Endothelial cell of umbilical vein (primary cell): ENCODE results near the gene VAV2. TPM values are rescaled to one million over a fixed set of nuclear protein-coding genes. Genes with fewer than 3 reads are reported as not detected.

Experiments
- BruUV-seq: library from RNA; stranded (reverse); fragments of 400-500 nt; replicated peaks from 2 replicates; lab custom pipeline; 2021; lab: Mats Ljungman, UMichigan
- CTCF ChIA-PET: fragments of 300-600, 350-600 bp; sonication (Branson Sonifier 250); formaldehyde crosslinking; loops from one replicate; lab custom pipeline; 2021; ENCODE audit warnings: antibody characterized with exemption, inconsistent platforms; lab: Charles Lee
- POLR2A ChIA-PET: fragments of 300-600, 350-600 bp; sonication (Branson Sonifier 250); formaldehyde crosslinking; loops from one replicate; lab custom pipeline; 2021; ENCODE audit warnings: antibody characterized with exemption, inconsistent platforms; lab: Charles Lee
- DNase-seq: peaks from one replicate; pipeline ENCODE4 v3.0.0-alpha.2; 2011; ENCODE audit warnings: low read depth, low spot score
- FAIRE-seq: peaks from 2 replicates; lab custom pipeline; 2011; peaks lifted over from hg19 to GRCh38; lab: Jason Lieb, UNC
- H2AFZ ChIP-seq: 2 replicates; pipeline ENCODE4 v1.6.0; 2012; ENCODE audit warnings: low read depth, low read length, control low read depth, inconsistent platforms
- H3K27ac ChIP-seq: 2 replicates; pipeline ENCODE4 v1.5.1; 2011; ENCODE audit warnings: low read depth, mild to moderate bottlenecking, control low read depth, low read length, moderate library complexity; ENCODE audit not compliant: insufficient read depth
- H3K27me3 ChIP-seq, 2 experiments: 2 replicates each; pipeline versions ENCODE4 v1.6.0 to v1.6.1; 2011; ENCODE audit warnings: low read length in 2 of 2, mixed read lengths in 1 of 2; ENCODE audit not compliant: control insufficient read depth in 2 of 2, insufficient read depth in 2 of 2
- H3K36me3 ChIP-seq, 2 experiments: 2 replicates in 1 of 2; 3 replicates in 1 of 2; pipeline ENCODE4 v1.5.1; 2011; ENCODE audit warnings: low read length in 2 of 2, mild to moderate bottlenecking in 1 of 2, moderate library complexity in 1 of 2; ENCODE audit not compliant: control insufficient read depth in 2 of 2, insufficient read depth in 2 of 2; ENCODE audit errors: extremely low read depth in 1 of 2
- H3K4me1 ChIP-seq: 3 replicates; pipeline ENCODE4 v1.5.1; 2011; ENCODE audit warnings: mild to moderate bottlenecking, low read length; ENCODE audit not compliant: control insufficient read depth, insufficient read depth; ENCODE audit errors: extremely low read depth
- H3K4me2 ChIP-seq: 2 replicates; pipeline ENCODE4 v1.6.1; 2011; ENCODE audit warnings: low read length, control low read depth, mixed read lengths; ENCODE audit not compliant: insufficient read depth
- H3K4me3 ChIP-seq, 3 experiments: fragments of 200-600 bp in 1 of 3; sonication (generic), shearing (Covaris generic) in 1 of 3; replicated peaks in 1 of 3; 2 replicates each; pipeline ENCODE4 v1.5.1; 2011 to 2016; ENCODE audit warnings: control low read depth in 3 of 3, low read length in 3 of 3, mild to moderate bottlenecking in 2 of 3, inconsistent platforms in 1 of 3, low read depth in 1 of 3, moderate library complexity in 1 of 3; ENCODE audit not compliant: insufficient read depth in 1 of 3
- H3K79me2 ChIP-seq: 2 replicates; pipeline ENCODE4 v1.6.0; 2012; ENCODE audit warnings: low read length, inconsistent platforms; ENCODE audit not compliant: control insufficient read depth, insufficient read depth
- H3K9ac ChIP-seq: replicated peaks from 2 replicates; pipeline ENCODE3; 2011; ENCODE audit warnings: low read length, control low read depth; ENCODE audit not compliant: insufficient read depth; ENCODE audit errors: extremely low read depth
- H3K9me1 ChIP-seq: replicated peaks from 3 replicates; pipeline ENCODE4 v1.6.0; 2011; ENCODE audit warnings: mild to moderate bottlenecking, low read length; ENCODE audit not compliant: control insufficient read depth, insufficient read depth; ENCODE audit errors: extremely low read depth
- H3K9me3 ChIP-seq: replicated peaks from 2 replicates; pipeline ENCODE4 v1.5.1; 2012; ENCODE audit warnings: low read length, inconsistent platforms; ENCODE audit not compliant: control insufficient read depth, insufficient read depth
- H4K20me1 ChIP-seq: replicated peaks from 2 replicates; pipeline ENCODE3; 2011; ENCODE audit warnings: mild to moderate bottlenecking, low read length; ENCODE audit not compliant: control insufficient read depth, insufficient read depth; ENCODE audit errors: extremely low read depth
- EZH2 ChIP-seq: IDR thresholded peaks from 2 replicates; pipeline ENCODE4 v1.6.1; 2012; ENCODE audit warnings: borderline replicate concordance, low read depth, mild to moderate bottlenecking, moderate library complexity, low read length, inconsistent platforms; ENCODE audit not compliant: severe bottlenecking
- FOS ChIP-seq: IDR thresholded peaks from 2 replicates; pipeline ENCODE4 v1.6.1; 2011; ENCODE audit warnings: mild to moderate bottlenecking, low read length, moderate library complexity, borderline replicate concordance; ENCODE audit not compliant: insufficient read depth
- GATA2 ChIP-seq: IDR thresholded peaks from 2 replicates; pipeline ENCODE4 v1.7.0; 2011; ENCODE audit warnings: low read depth, mild to moderate bottlenecking, moderate library complexity, mixed read lengths, low read length; ENCODE audit not compliant: insufficient read length, insufficient read depth
- JUN ChIP-seq: IDR thresholded peaks from 2 replicates; pipeline ENCODE4 v1.6.1; 2011; ENCODE audit warnings: borderline replicate concordance, low read depth; ENCODE audit not compliant: insufficient read length, insufficient read depth
- MYC ChIP-seq: IDR thresholded peaks from one replicate; pipeline ENCODE4 v1.6.1; 2011; ENCODE audit warnings: mild to moderate bottlenecking, low read depth, low read length
- POLR2A ChIP-seq: IDR thresholded peaks from 2 replicates; pipeline ENCODE4 v1.6.1; 2012; ENCODE audit warnings: low read depth, mild to moderate bottlenecking, control low read depth, low read length
- POLR2AphosphoS5 ChIP-seq: IDR thresholded peaks from 2 replicates; pipeline ENCODE4 v1.6.1; 2012; ENCODE audit warnings: low read depth, mild to moderate bottlenecking, control low read depth, low read length, moderate library complexity; ENCODE audit not compliant: insufficient read depth
- dilution Hi-C: fragments of 300-500 bp; cut with MboI; formaldehyde crosslinking; loops from one replicate; pipeline ENCODE4 v1.15.0; 2019; ENCODE audit warnings: low sequenced_read_pairs; ENCODE audit not compliant: extremely low pct_ligation_motif_present
- intact Hi-C: fragments of 100-400 bp; cut with micrococcal nuclease; formaldehyde crosslinking; loops from one replicate; pipeline ENCODE4 v1.10.0; 2022
- polyA plus RNA-seq, 4 experiments: library from polyadenylated mRNA; depleted of rRNA in 3 of 4; stranded (reverse) in 3 of 4; unstranded in 1 of 4; fragments of >200 nt; gene quantifications; 2 replicates each; pipeline versions ENCODE4 v1.2.1 to v1.2.3, GENCODE V29; 2011 to 2012; ENCODE audit warnings: missing spikeins in 1 of 4
- total RNA-seq: library from RNA; stranded (reverse); gene quantifications from 2 replicates; pipeline ENCODE4 v1.2.3, GENCODE V29; 2021
- TF ChIP-seq, protein P1 (sequence below): IDR thresholded peaks from 2 replicates; pipeline ENCODE4 v1.6.1; 2011; ENCODE audit not compliant: insufficient read depth, insufficient read length
- TF ChIP-seq, protein P2 (sequence below), 2 donors: IDR thresholded peaks; 1 replicate in 1 of 2; 2 replicates in 1 of 2; pipeline ENCODE4 v1.5.1; 2011; ENCODE audit warnings: low read length in 2 of 2, mild to moderate bottlenecking in 2 of 2, moderate library complexity in 2 of 2, control low read depth in 1 of 2, inconsistent platforms in 1 of 2, low read depth in 1 of 2; ENCODE audit not compliant: insufficient read depth in 1 of 2; ENCODE audit errors: extremely low read depth in 1 of 2

The VAV2 gene
- total and polyA plus RNA-seq, 2 donors (not counting 3 experiments of a cell fraction or from before 2014, with no cell fraction given) = 10.6 to 30.6 TPM

DNA sequence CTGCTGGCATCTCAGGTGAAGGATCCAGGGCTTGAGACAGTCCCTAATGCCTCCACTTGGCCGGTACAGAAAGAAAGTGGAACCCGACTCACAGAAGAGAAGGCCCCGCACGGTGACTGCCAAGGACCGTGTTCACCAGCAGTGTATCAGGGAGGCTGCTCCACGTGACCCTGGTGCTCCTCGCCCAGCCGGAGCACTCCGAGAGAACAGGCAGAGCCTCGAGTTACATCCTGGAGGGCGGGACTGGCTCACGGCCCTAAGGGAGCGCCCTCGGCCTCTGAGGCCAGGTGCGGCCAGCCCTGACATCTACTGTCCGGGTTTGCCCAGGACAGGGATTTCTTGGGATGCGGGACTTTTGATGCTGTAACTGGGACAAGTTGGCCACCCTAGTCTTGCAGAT is 149.9 kb downstream of the VAV2 start:
- no peaks in the 10 kb centered on the region for H3K27me3 ChIP-seq
- H3K4me2 ChIP-seq = no peak overlapping the region
- ChIA-PET CTCF (no interaction called here), POLR2A (no interaction called here)
- H3K4me3 ChIP-seq = no peak overlapping the region
- dilution Hi-C loops = no loop called here
- H3K36me3 ChIP-seq = no peaks in the 10 kb centered on the region
- no peak overlapping the region for H2AFZ ChIP-seq
- no peak for DNase-seq
- H3K9ac ChIP-seq = no peak overlapping the region
- FAIRE-seq = no peak
- intact Hi-C loops = no loop called here
- H3K79me2 ChIP-seq = peaks cover 9% of the 10 kb centered on the region
- no peak overlapping the region for H3K27ac ChIP-seq
- BruUV-seq = no TSS peak
- no peaks in the 10 kb centered on the region for H4K20me1 ChIP-seq
- no peaks in the 10 kb centered on the region for H3K9me3 ChIP-seq
- peaks cover 24% of the 10 kb centered on the region for H3K4me1 ChIP-seq
- TF ChIP-seq, protein P1, sequence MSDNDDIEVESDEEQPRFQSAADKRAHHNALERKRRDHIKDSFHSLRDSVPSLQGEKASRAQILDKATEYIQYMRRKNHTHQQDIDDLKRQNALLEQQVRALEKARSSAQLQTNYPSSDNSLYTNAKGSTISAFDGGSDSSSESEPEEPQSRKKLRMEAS = no peak
- TF ChIP-seq POLR2AphosphoS5 (no peak), FOS (no peak), JUN (no peak), GATA2 (no peak), POLR2A (no peak), MYC (no peak), EZH2 (no peak)
- TF ChIP-seq, protein P2, sequence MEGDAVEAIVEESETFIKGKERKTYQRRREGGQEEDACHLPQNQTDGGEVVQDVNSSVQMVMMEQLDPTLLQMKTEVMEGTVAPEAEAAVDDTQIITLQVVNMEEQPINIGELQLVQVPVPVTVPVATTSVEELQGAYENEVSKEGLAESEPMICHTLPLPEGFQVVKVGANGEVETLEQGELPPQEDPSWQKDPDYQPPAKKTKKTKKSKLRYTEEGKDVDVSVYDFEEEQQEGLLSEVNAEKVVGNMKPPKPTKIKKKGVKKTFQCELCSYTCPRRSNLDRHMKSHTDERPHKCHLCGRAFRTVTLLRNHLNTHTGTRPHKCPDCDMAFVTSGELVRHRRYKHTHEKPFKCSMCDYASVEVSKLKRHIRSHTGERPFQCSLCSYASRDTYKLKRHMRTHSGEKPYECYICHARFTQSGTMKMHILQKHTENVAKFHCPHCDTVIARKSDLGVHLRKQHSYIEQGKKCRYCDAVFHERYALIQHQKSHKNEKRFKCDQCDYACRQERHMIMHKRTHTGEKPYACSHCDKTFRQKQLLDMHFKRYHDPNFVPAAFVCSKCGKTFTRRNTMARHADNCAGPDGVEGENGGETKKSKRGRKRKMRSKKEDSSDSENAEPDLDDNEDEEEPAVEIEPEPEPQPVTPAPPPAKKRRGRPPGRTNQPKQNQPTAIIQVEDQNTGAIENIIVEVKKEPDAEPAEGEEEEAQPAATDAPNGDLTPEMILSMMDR (IDR thresholded peaks at IDR 0.05; ENCODE audit: extremely low read depth in 1 of 2, insufficient read depth in 1 of 2, low read depth in 1 of 2, low read length in 2 of 2) = no peak
- no peaks in the 10 kb centered on the region for H3K9me1 ChIP-seq
